ENCODE measurements around the gene CCDC14.
"Not testable (repeated sequence)": the region's sequence is repeated elsewhere in the genome, so short reads cannot be mapped to it uniquely, and the experiment has no call there.

GRCh38 chr3:123981317-123981716, 20.3 kb upstream of the CCDC14 start:
- TF ChIP-seq CTCF, POLR2A (IDR thresholded peaks at IDR 0.05): not testable (repeated sequence)

Measured in heart left ventricle (tissue), 13 donors.